Measurements from ENCODE around the gene GRXCR1.

GRXCR1 gene

GRCh38 chr4:42942216-42942615 lies 49.7 kb downstream of the GRXCR1 start:
- DNase-seq, result no peak

- DNase-seq, result no peak
Measured at GRCh38 chr4:42945874-42946273, 53.4 kb downstream of the GRXCR1 start.

- no peak for DNase-seq
Measured at GRCh38 chr4:42953321-42953720, 60.8 kb downstream of the GRXCR1 start.

GRCh38 chr4:42954963-42955669 lies 62.6 kb downstream of the GRXCR1 start:
- DNase-seq, result no peak

GRCh38 chr4:42955746-42956505 lies 63.4 kb downstream of the GRXCR1 start:
- no peak for DNase-seq

GRCh38 chr4:42965326-42965725 lies 72.8 kb downstream of the GRXCR1 start:
- no peak for DNase-seq

- no peak for DNase-seq
Measured at GRCh38 chr4:42985976-42986375, 93.5 kb downstream of the GRXCR1 start.

GRCh38 chr4:42995343-42995944 lies 102.9 kb downstream of the GRXCR1 start:
- peak; percentile 23 for DNase-seq

GRCh38 chr4:43008793-43009192 lies 116.3 kb downstream of the GRXCR1 start:
- DNase-seq, result no peak

GRCh38 chr4:43014256-43014655 lies 121.7 kb downstream of the GRXCR1 start:
- no peak for DNase-seq

- DNase-seq, result no peak
Measured at GRCh38 chr4:43041632-43042031, 149.1 kb downstream of the GRXCR1 start.

GRCh38 chr4:43047058-43047457 lies 154.5 kb downstream of the GRXCR1 start:
- no peak for DNase-seq

GRCh38 chr4:43048570-43048969 lies 156.1 kb downstream of the GRXCR1 start:
- DNase-seq, result no peak

GRCh38 chr4:43049326-43049725 lies 156.8 kb downstream of the GRXCR1 start:
- no peak for DNase-seq

- no peak for DNase-seq
Measured at GRCh38 chr4:43066415-43066814, 173.9 kb downstream of the GRXCR1 start.

GRCh38 chr4:43071069-43071468 lies 178.6 kb downstream of the GRXCR1 start:
- DNase-seq, result no peak
